Natural killer cell (primary cell): ENCODE measurements around the gene COL9A2. TPM values are rescaled to one million over a fixed set of nuclear protein-coding genes. Genes with fewer than 3 reads are reported as not detected.
A peak's percentile ranks its signal among the peaks of the same experiment; 100 is the strongest.

Experiments
- ATAC-seq, 3 donors: fragments of 150-1000 bp in 2 of 3; fragments of 200-7000 bp in 1 of 3; cut with Tn5 transposase; 1 replicate in 1 of 3; 2 replicates in 2 of 3; pipeline ENCODE4 v1.10.0; 2021; ENCODE audit warnings: mild to moderate bottlenecking in 2 of 3, moderate library complexity in 2 of 3
- DNase-seq, 2 donors: peaks; one replicate each; pipeline versions ENCODE4 v3.0.0 to v3.0.0-alpha.2; 2013 to 2021; ENCODE audit warnings: mixed read lengths in 1 of 2
- H3K27ac ChIP-seq: one replicate; pipeline ENCODE4 v1.5.1; 2013; ENCODE audit warnings: mild to moderate bottlenecking, low read length
- H3K27me3 ChIP-seq: one replicate; pipeline ENCODE4 v1.6.1; 2013; ENCODE audit warnings: low read length; ENCODE audit not compliant: control insufficient read depth, insufficient read depth
- H3K36me3 ChIP-seq: one replicate; pipeline ENCODE4 v1.6.1; 2013; ENCODE audit warnings: low read length; ENCODE audit not compliant: control insufficient read depth, insufficient read depth
- H3K4me1 ChIP-seq: one replicate; pipeline ENCODE4 v1.6.1; 2013; ENCODE audit warnings: low read length; ENCODE audit not compliant: control insufficient read depth, insufficient read depth
- H3K4me3 ChIP-seq: one replicate; pipeline ENCODE4 v1.5.1; 2013; ENCODE audit warnings: low read length
- H3K9me3 ChIP-seq: one replicate; pipeline ENCODE4 v1.6.1; 2013; ENCODE audit warnings: low read length; ENCODE audit not compliant: control insufficient read depth, insufficient read depth
- H3K27ac Mint-ChIP-seq, 2 donors: one replicate each; pipeline ENCODE4 v1.8.0; 2022; ENCODE audit warnings: mild to moderate bottlenecking in 2 of 2, mixed read lengths in 2 of 2, moderate library complexity in 1 of 2
- H3K27me3 Mint-ChIP-seq, 2 donors: one replicate each; pipeline ENCODE4 v1.8.0; 2022; ENCODE audit warnings: low read depth in 2 of 2, mixed read lengths in 2 of 2
- H3K36me3 Mint-ChIP-seq: one replicate; pipeline ENCODE4 v1.8.0; 2022; ENCODE audit warnings: mixed read lengths
- H3K4me1 Mint-ChIP-seq, 2 donors: one replicate each; pipeline ENCODE4 v1.8.0; 2022; ENCODE audit warnings: mixed read lengths in 2 of 2
- H3K4me3 Mint-ChIP-seq: one replicate; pipeline ENCODE4 v1.8.0; 2022; ENCODE audit warnings: mild to moderate bottlenecking, moderate library complexity, mixed read lengths
- H3K9me3 Mint-ChIP-seq, 2 donors: one replicate each; pipeline ENCODE4 v1.8.0; 2022; ENCODE audit warnings: mixed read lengths in 2 of 2
- WGBS: methylation state at CpG from one replicate; pipeline ENCODE4 v1.1.7; 2013; ENCODE audit warnings: missing lambda C conversion rate; ENCODE audit not compliant: insufficient coverage; 5-methylcytosine and 5-hydroxymethylcytosine counted together
- intact Hi-C: fragments of 100-400 bp; cut with micrococcal nuclease; formaldehyde crosslinking; loops from one replicate; pipeline ENCODE4 v1.14.2; 2022
- total RNA-seq, 4 donors: library from RNA; stranded (reverse); fragments of 120-200 nt in 1 of 4; gene quantifications; one replicate each; pipeline versions ENCODE4 v1.2.3 to v1.2.4, GENCODE V29; 2013 to 2022
- TF ChIP-seq, protein P1 (sequence below): fragments of 200-600 bp; IDR thresholded peaks from one replicate; pipeline ENCODE4 v1.8.0; 2022; ENCODE audit warnings: antibody characterized with exemption

COL9A2 gene
- total RNA-seq, 3 donors from 2014 or later (not counting 1 experiment from before 2014, with no cell fraction given) = 2.4 to 2.6 (median 2.5) TPM

GRCh38 chr1:40258445-40258769, 58.7 kb downstream of the COL9A2 start:
- ATAC-seq = no peak
- DNase-seq = no peak
- intact Hi-C loops = loop anchor here (2.0 to 5.0 kb wide), 4 partner anchors 59 to 218 kb away; partner anchors contain the start of genes CAP1, COL9A2 and RLF
- H3K36me3 Mint-ChIP-seq = peaks cover 15% of the 10 kb centered on the region
- H3K27me3 Mint-ChIP-seq = no peaks in the 10 kb centered on the region
- WGBS = 0% methylated on average over 10 of the region's 10 CpGs
- peaks cover 19% of the 10 kb centered on the region for H3K4me1 ChIP-seq
- H3K4me1 Mint-ChIP-seq = peaks cover 27 to 32% of the 10 kb centered on the region in 2 donors
- TF ChIP-seq, protein P1, sequence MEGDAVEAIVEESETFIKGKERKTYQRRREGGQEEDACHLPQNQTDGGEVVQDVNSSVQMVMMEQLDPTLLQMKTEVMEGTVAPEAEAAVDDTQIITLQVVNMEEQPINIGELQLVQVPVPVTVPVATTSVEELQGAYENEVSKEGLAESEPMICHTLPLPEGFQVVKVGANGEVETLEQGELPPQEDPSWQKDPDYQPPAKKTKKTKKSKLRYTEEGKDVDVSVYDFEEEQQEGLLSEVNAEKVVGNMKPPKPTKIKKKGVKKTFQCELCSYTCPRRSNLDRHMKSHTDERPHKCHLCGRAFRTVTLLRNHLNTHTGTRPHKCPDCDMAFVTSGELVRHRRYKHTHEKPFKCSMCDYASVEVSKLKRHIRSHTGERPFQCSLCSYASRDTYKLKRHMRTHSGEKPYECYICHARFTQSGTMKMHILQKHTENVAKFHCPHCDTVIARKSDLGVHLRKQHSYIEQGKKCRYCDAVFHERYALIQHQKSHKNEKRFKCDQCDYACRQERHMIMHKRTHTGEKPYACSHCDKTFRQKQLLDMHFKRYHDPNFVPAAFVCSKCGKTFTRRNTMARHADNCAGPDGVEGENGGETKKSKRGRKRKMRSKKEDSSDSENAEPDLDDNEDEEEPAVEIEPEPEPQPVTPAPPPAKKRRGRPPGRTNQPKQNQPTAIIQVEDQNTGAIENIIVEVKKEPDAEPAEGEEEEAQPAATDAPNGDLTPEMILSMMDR = no peak
- no peaks in the 10 kb centered on the region for H3K9me3 Mint-ChIP-seq
- peak overlapping the region; percentile 99 for H3K4me3 ChIP-seq
- no peaks in the 10 kb centered on the region for H3K27me3 ChIP-seq
- H3K27ac Mint-ChIP-seq = peak overlapping the region; percentile 98 to 100
- H3K36me3 ChIP-seq = peaks cover 32% of the 10 kb centered on the region
- H3K4me3 Mint-ChIP-seq = peak overlapping the region; percentile 98
- H3K9me3 ChIP-seq = no peaks in the 10 kb centered on the region
- peak overlapping the region; percentile 86 for H3K27ac ChIP-seq

DNA sequence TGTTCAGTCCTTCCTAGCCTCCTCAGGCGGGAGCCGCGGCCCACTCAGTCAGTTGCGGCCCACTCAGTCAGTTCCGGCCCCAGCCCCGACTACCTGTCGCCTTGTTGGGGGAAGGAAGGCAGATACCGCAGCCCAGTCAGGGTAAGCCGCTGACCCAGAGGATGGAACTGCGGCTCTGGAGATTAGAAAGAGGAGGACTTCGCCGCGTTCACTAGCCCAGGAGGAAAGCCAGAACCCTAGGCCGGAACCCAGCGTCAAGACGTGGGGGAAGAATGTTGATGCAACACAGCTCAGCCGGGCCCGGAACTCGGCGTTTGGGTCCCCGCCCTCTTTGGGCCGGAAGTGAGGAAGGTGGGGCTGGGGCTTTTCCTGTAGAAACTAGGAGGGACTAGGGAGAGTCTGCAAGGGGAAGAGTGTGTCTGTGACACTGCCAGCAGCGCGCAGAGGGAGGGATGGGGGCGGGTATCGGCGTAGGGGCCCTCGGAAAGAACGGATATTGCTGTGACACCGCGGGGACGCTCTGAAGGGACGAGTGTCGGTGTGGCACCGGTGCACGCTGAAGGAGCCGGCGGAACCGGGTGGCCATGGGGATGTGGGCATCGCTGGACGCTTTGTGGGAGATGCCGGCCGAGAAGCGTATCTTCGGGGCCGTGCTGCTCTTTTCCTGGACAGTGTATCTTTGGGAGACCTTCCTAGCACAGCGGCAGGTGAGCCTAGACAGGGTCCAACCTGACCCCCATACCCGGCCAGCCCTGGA, 59.2 kb downstream of the COL9A2 start, which contains the start of gene ZMPSTE24:
Gene ZMPSTE24, plus strand, starts transcription at position 549 of the 757 bp plus-strand sequence. Its CDS starts 36 bp downstream, at position 585.
- Mint-ChIP-seq H3K4me1 (peaks cover 23 to 27% of the 10 kb centered on the region in 2 donors), H3K27ac (peak within 1 kb of the TSS; percentile 98 to 100), H3K4me3 (peak within 1 kb of the TSS; percentile 98), H3K9me3 (no peaks in the 10 kb centered on the region), H3K27me3 (no peaks in the 10 kb centered on the region), H3K36me3 (peaks cover 10% of the 10 kb centered on the region)
- Histone ChIP-seq H3K4me1 (peaks cover 19% of the 10 kb centered on the region), H3K4me3 (peak within 1 kb of the TSS; percentile 99), H3K27me3 (no peaks in the 10 kb centered on the region), H3K27ac (peak within 1 kb of the TSS; percentile 86), H3K9me3 (no peaks in the 10 kb centered on the region), H3K36me3 (peaks cover 26% of the 10 kb centered on the region)
- TF ChIP-seq, protein P1 = no peak
- peak; percentile 95 to 99 (median 95) for ATAC-seq
- intact Hi-C loops = loop anchor here (2.0 to 5.0 kb wide), 4 partner anchors 59 to 217 kb away; partner anchors contain the start of genes CAP1, COL9A2 and RLF
- under 1% methylated on average over 48 of the region's 48 CpGs for whole genome bisulfite sequencing
- DNase-seq = peak; percentile 90 to 98

DNA sequence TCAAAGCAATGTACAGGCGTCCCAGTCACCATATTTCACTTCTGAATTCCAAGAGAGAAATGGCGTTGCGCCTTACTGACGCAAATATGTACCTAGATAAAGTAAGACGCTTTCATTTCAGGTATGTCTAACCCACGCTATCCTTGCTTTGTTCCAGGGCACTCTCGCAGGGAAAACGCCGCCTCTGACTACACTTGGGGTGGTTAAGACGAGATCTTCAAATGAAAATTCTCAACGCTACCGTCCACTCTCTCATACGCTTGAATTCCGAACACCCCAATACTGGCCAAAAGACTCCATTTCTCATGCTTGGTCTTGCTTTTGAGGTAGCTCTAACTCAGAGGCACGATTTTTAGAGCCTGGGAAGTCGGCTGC, 59.8 kb downstream of the COL9A2 start:
- no peaks in the 10 kb centered on the region for H3K9me3 ChIP-seq
- Mint-ChIP-seq H3K27ac (peak overlapping the region; percentile 98 to 100), H3K9me3 (no peaks in the 10 kb centered on the region), H3K4me1 (peaks cover 17 to 22% of the 10 kb centered on the region in 2 donors), H3K27me3 (no peaks in the 10 kb centered on the region), H3K4me3 (peak overlapping the region; percentile 98), H3K36me3 (peaks cover 4% of the 10 kb centered on the region)
- H3K27me3 ChIP-seq = no peaks in the 10 kb centered on the region
- H3K36me3 ChIP-seq = peaks cover 22% of the 10 kb centered on the region
- H3K4me3 ChIP-seq = peak overlapping the region; percentile 99
- H3K4me1 ChIP-seq = peaks cover 19% of the 10 kb centered on the region
- WGBS = under 1% methylated on average over 16 of the region's 16 CpGs
- DNase-seq = no peak
- TF ChIP-seq, protein P1 = no peak
- peak overlapping the region; percentile 86 for H3K27ac ChIP-seq
- ATAC-seq = no peak
- intact Hi-C loops = loop anchor here (5.0 kb wide), 3 partner anchors 60 to 145 kb away; partner anchors contain the start of genes COL9A2 and RLF
